ENCODE measurements around the gene AKT3. TPM values are rescaled to one million over a fixed set of nuclear protein-coding genes. Genes with fewer than 3 reads are reported as not detected.

Gene AKT3
- total RNA-seq, 6 donors from 2014 or later: 23.0 to 51.2 (median 46.8) TPM

GRCh38 chr1:243623841-243624240, 226.2 kb downstream of the AKT3 start:
- no peak for ATAC-seq (ENCODE audit: low FRiP score in 2 of 2)
- no peak overlapping the region for H3K27ac ChIP-seq
- H3K9me3 ChIP-seq: no peaks in the 10 kb centered on the region
- TF ChIP-seq POLR2A (IDR thresholded peaks at IDR 0.05) (no peak), POLR2AphosphoS5 (IDR thresholded peaks at IDR 0.05) (no peak), EP300 (IDR thresholded peaks at IDR 0.05) (no peak), CTCF (IDR thresholded peaks at IDR 0.05) (no peak)
- DNase-seq: no peak
- H3K4me1 ChIP-seq: no peaks in the 10 kb centered on the region
- H3K27me3 ChIP-seq: no peaks in the 10 kb centered on the region
- H3K4me3 ChIP-seq: no peak overlapping the region
- H3K36me3 ChIP-seq: peaks cover 0 to 20% (median 0%) of the 10 kb centered on the region in 4 donors
- 92 to 100% methylated on average over 2 of the region's 2 CpGs for WGBS, 2 donors

- peaks cover 0 to 20% (median 0%) of the 10 kb centered on the region in 4 donors for H3K36me3 ChIP-seq
- no peak for DNase-seq
- H3K4me3 ChIP-seq: no peak overlapping the region
- no peak for ATAC-seq (ENCODE audit: low FRiP score in 2 of 2)
- no peaks in the 10 kb centered on the region for H3K9me3 ChIP-seq
- 84 to 88% methylated on average over 2 of the region's 2 CpGs for WGBS, 2 donors
- TF ChIP-seq POLR2A (IDR thresholded peaks at IDR 0.05) (no peak), EP300 (IDR thresholded peaks at IDR 0.05) (no peak), CTCF (IDR thresholded peaks at IDR 0.05) (no peak), POLR2AphosphoS5 (IDR thresholded peaks at IDR 0.05) (no peak)
- H3K27ac ChIP-seq: no peak overlapping the region
- no peaks in the 10 kb centered on the region for H3K27me3 ChIP-seq
- H3K4me1 ChIP-seq: no peaks in the 10 kb centered on the region
Measured at GRCh38 chr1:243621973-243622372, 228.1 kb downstream of the AKT3 start.

GRCh38 chr1:243620096-243620495, 229.9 kb downstream of the AKT3 start:
- no peaks in the 10 kb centered on the region for H3K27me3 ChIP-seq
- no peak for TF ChIP-seq POLR2AphosphoS5 (IDR thresholded peaks at IDR 0.05)
- TF ChIP-seq EP300 (IDR thresholded peaks at IDR 0.05): no peak
- TF ChIP-seq POLR2A (IDR thresholded peaks at IDR 0.05): no peak
- no peak for TF ChIP-seq CTCF (IDR thresholded peaks at IDR 0.05)
- no peaks in the 10 kb centered on the region for H3K9me3 ChIP-seq
- ATAC-seq (ENCODE audit: low FRiP score in 2 of 2): no peak
- 72 to 87% methylated on average over 3 of the region's 3 CpGs for WGBS, 2 donors
- H3K27ac ChIP-seq: no peak overlapping the region
- no peak for DNase-seq
- peaks cover 0 to 14% (median 0%) of the 10 kb centered on the region in 4 donors for H3K36me3 ChIP-seq
- no peaks in the 10 kb centered on the region for H3K4me1 ChIP-seq
- H3K4me3 ChIP-seq: no peak overlapping the region

GRCh38 chr1:243609698-243610097, 240.3 kb downstream of the AKT3 start:
- TF ChIP-seq EP300 (IDR thresholded peaks at IDR 0.05): no peak
- TF ChIP-seq POLR2AphosphoS5 (IDR thresholded peaks at IDR 0.05): no peak
- TF ChIP-seq POLR2A (IDR thresholded peaks at IDR 0.05): no peak
- no peak for TF ChIP-seq CTCF (IDR thresholded peaks at IDR 0.05)
- ATAC-seq (ENCODE audit: low FRiP score in 2 of 2): no peak
- Histone ChIP-seq H3K4me3 (no peak overlapping the region), H3K4me1 (no peaks in the 10 kb centered on the region), H3K36me3 (peaks cover 0 to 12% (median 3%) of the 10 kb centered on the region in 4 donors), H3K9me3 (no peaks in the 10 kb centered on the region), H3K27ac (no peak overlapping the region), H3K27me3 (no peaks in the 10 kb centered on the region)
- WGBS, 2 donors: 93 to 95% methylated on average over 2 of the region's 2 CpGs
- DNase-seq: no peak

GRCh38 chr1:243605604-243606003, 244.4 kb downstream of the AKT3 start:
- Histone ChIP-seq H3K27ac (no peak overlapping the region), H3K4me3 (no peak overlapping the region), H3K4me1 (no peaks in the 10 kb centered on the region), H3K9me3 (peaks cover 0 to 8% (median 4%) of the 10 kb centered on the region in 4 donors), H3K27me3 (no peaks in the 10 kb centered on the region), H3K36me3 (peaks cover 0 to 6% (median 4%) of the 10 kb centered on the region in 4 donors)
- peak in 1 of 2 donors; percentile 39 for ATAC-seq (ENCODE audit: low FRiP score in 2 of 2)
- DNase-seq: no peak
- 80 to 82% methylated on average over 2 of the region's 2 CpGs for WGBS, 2 donors
- TF ChIP-seq POLR2A (IDR thresholded peaks at IDR 0.05) (no peak), CTCF (IDR thresholded peaks at IDR 0.05) (no peak), EP300 (IDR thresholded peaks at IDR 0.05) (no peak), POLR2AphosphoS5 (IDR thresholded peaks at IDR 0.05) (no peak)

Data from upper lobe of left lung (tissue), 6 donors.